Ishikawa (cell line): ENCODE measurements around the gene ZNF764.

Experiments
- CEBPB ChIP-seq: IDR thresholded peaks from 2 replicates; pipeline ENCODE4 v1.6.1; 2012
- MAX ChIP-seq: IDR thresholded peaks from 2 replicates; pipeline ENCODE4 v1.6.1; 2012
- TEAD4 ChIP-seq: IDR thresholded peaks from 2 replicates; pipeline ENCODE4 v1.6.1; 2012
- USF1 ChIP-seq: IDR thresholded peaks from 2 replicates; pipeline ENCODE4 v1.6.1; 2012

- peak; percentile 58 for TF ChIP-seq MAX
- TF ChIP-seq TEAD4, result no peak
- no peak for TF ChIP-seq CEBPB
- no peak for TF ChIP-seq USF1
Measured at GRCh38 chr16:30557957-30558788, at the start of gene ZNF764.
